Breast epithelium (tissue), 4 donors: Measurements from ENCODE around the gene RANBP1. TPM values are rescaled to one million over a fixed set of nuclear protein-coding genes. Genes with fewer than 3 reads are reported as not detected.
"Not testable (repeated sequence)": the region's sequence is repeated elsewhere in the genome, so short reads cannot be mapped to it uniquely, and the experiment has no call there.

Experiments used
- DNase-seq, 2 donors: peaks; one replicate each; pipeline ENCODE4 v3.0.0-alpha.2; 2019; ENCODE audit warnings: low spot score in 2 of 2
- H3K27ac ChIP-seq, 2 donors: fragments of 200-600 bp; sonication (generic) in 1 of 2; one replicate each; pipeline ENCODE4 v1.5.1; 2016 to 2019; ENCODE audit warnings: mild to moderate bottlenecking in 1 of 2
- H3K27me3 ChIP-seq, 2 donors: fragments of 200-600 bp; sonication (generic) in 1 of 2; one replicate each; pipeline versions ENCODE4 v1.5.1 to v1.6.0; 2017 to 2019; ENCODE audit warnings: control low read depth in 1 of 2, mild to moderate bottlenecking in 1 of 2
- H3K36me3 ChIP-seq: fragments of 200-600 bp; one replicate; pipeline ENCODE4 v1.5.1; 2019
- H3K4me1 ChIP-seq, 2 donors: fragments of 200-600 bp; sonication (generic); one replicate each; pipeline ENCODE4 v1.5.1; 2016 to 2019; ENCODE audit warnings: control low read depth in 1 of 2
- H3K4me3 ChIP-seq, 3 donors: fragments of 200-600 bp; sonication (generic); 1 replicate in 2 of 3; 2 replicates in 1 of 3; pipeline ENCODE4 v1.5.1; 2016 to 2019; ENCODE audit warnings: mild to moderate bottlenecking in 3 of 3, moderate library complexity in 2 of 3
- H3K9me3 ChIP-seq, 2 donors: fragments of 200-600 bp; sonication (generic) in 1 of 2; one replicate each; pipeline ENCODE4 v1.5.1; 2016 to 2019; ENCODE audit warnings: control low read depth in 1 of 2
- POLR2A ChIP-seq: fragments of 450-650 bp; IDR thresholded peaks from one replicate; pipeline ENCODE4 v1.6.1; 2016; ENCODE audit warnings: antibody characterized with exemption, mild to moderate bottlenecking, moderate library complexity
- POLR2AphosphoS5 ChIP-seq, 3 donors: sonication (generic); formaldehyde crosslinking; IDR thresholded peaks; one replicate each; pipeline ENCODE4 v1.6.1; 2017; ENCODE audit warnings: antibody characterized with exemption in 3 of 3
- intact Hi-C: fragments of 100-400 bp; cut with DNase I; formaldehyde crosslinking; loops from one replicate; pipeline ENCODE4 v1.15.1; 2023; ENCODE audit warnings: low total_unique reads
- total RNA-seq, 3 donors: library from RNA; depleted of rRNA; stranded (reverse); fragments of >200 nt; gene quantifications; one replicate each; pipeline ENCODE4 v1.1.0, GENCODE V29; 2016
- TF ChIP-seq, protein P1 (sequence below), 3 donors: fragments of 450-650 bp; IDR thresholded peaks; one replicate each; pipeline ENCODE4 v1.5.1; 2016 to 2017; ENCODE audit warnings: antibody characterized with exemption in 3 of 3, mild to moderate bottlenecking in 3 of 3, moderate library complexity in 3 of 3

Gene RANBP1
- total RNA-seq, 3 donors from 2014 or later = 131 to 202 (median 146) TPM

DNA sequence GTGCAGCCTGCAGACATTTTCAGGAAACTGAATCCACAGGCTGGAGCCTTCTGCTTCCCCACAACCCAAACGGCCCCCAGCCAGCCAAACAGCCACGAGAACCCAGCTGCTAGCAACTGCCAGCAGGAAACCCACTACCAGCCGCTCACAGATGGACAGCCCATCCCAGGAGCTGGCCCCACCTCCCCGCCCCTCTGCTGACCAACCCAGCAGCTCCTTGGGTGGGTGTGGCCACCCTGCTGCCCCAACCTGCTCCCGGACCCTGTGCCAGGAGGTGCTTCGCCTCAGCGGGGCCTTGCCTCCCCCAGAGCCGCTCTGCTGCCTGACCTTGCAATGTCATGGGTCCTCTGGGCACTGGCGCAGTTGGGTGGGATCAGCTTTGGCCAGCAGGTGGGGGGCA is 43.2 kb downstream of the RANBP1 start:
- no peak overlapping the region for H3K4me3 ChIP-seq
- no peaks in the 10 kb centered on the region for H3K36me3 ChIP-seq
- TF ChIP-seq, protein P1, sequence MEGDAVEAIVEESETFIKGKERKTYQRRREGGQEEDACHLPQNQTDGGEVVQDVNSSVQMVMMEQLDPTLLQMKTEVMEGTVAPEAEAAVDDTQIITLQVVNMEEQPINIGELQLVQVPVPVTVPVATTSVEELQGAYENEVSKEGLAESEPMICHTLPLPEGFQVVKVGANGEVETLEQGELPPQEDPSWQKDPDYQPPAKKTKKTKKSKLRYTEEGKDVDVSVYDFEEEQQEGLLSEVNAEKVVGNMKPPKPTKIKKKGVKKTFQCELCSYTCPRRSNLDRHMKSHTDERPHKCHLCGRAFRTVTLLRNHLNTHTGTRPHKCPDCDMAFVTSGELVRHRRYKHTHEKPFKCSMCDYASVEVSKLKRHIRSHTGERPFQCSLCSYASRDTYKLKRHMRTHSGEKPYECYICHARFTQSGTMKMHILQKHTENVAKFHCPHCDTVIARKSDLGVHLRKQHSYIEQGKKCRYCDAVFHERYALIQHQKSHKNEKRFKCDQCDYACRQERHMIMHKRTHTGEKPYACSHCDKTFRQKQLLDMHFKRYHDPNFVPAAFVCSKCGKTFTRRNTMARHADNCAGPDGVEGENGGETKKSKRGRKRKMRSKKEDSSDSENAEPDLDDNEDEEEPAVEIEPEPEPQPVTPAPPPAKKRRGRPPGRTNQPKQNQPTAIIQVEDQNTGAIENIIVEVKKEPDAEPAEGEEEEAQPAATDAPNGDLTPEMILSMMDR (IDR thresholded peaks at IDR 0.05) = no peak
- TF ChIP-seq POLR2AphosphoS5 (IDR thresholded peaks at IDR 0.05) (no peak), POLR2A (no peak)
- no peaks in the 10 kb centered on the region for H3K9me3 ChIP-seq
- intact Hi-C loops = loop anchor here (2.0 kb wide), 1 partner anchor 126 kb away; no protein-coding TSS in a partner anchor
- no peak overlapping the region for H3K27ac ChIP-seq
- DNase-seq = no peak
- no peaks in the 10 kb centered on the region for H3K4me1 ChIP-seq
- H3K27me3 ChIP-seq = peaks cover 0 to 8% of the 10 kb centered on the region in 2 donors

DNA sequence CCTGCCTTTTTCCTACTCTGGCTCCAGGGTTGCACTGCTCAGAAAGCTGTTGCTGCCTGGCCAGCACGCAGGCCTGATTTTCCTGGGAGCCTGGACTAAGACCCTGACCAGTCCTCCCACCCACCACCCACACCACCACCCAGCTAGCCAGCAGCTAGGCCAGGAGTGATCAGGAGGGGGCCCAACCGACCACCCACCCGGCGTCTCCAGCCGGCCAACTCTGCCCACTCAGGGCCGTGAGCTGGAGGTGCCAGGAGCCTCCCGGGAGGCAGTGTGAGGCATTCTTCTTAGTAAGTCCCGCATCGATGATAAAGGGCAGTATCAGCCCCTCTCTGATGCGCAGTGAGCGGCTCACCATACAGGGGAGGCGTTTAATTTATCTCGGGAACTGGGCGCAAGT is 43.6 kb downstream of the RANBP1 start:
- intact Hi-C loops = loop anchor here (2.0 kb wide), 1 partner anchor 125 kb away; no protein-coding TSS in a partner anchor
- H3K27me3 ChIP-seq, H3K36me3 ChIP-seq, H3K4me3 ChIP-seq, H3K4me1 ChIP-seq, H3K9me3 ChIP-seq, H3K27ac ChIP-seq, DNase-seq: not testable (repeated sequence)

DNA sequence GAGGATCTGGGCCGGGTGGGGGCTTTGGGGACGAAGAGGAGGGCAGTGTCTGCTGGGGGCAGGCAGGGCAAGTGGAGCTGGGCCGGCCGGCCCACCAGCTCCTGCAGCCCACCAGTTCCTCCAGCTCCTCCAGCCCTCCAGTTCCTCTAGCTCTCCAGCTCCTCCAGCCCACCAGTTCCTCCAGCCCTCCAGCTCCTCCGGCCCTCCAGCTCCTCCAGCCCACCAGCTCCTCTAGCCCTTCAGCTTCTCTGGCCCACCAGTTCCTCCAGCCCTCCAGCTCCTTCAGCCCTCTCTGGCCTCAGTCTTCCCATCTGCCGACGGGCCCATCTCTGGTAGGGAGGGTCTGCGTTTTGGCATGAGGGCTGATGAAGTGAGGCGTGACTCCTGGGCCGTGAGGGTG is 44.1 kb downstream of the RANBP1 start:
- H3K4me1 ChIP-seq = no peaks in the 10 kb centered on the region
- H3K27ac ChIP-seq = no peak overlapping the region
- no peaks in the 10 kb centered on the region for H3K36me3 ChIP-seq
- H3K9me3 ChIP-seq = no peaks in the 10 kb centered on the region
- TF ChIP-seq POLR2A = no peak
- TF ChIP-seq, protein P1 (IDR thresholded peaks at IDR 0.05) = no peak
- TF ChIP-seq POLR2AphosphoS5 (IDR thresholded peaks at IDR 0.05) = no peak
- H3K4me3 ChIP-seq = no peak overlapping the region
- no peak for DNase-seq
- peaks cover 0 to 8% of the 10 kb centered on the region in 2 donors for H3K27me3 ChIP-seq
- intact Hi-C loops = no loop called here

DNA sequence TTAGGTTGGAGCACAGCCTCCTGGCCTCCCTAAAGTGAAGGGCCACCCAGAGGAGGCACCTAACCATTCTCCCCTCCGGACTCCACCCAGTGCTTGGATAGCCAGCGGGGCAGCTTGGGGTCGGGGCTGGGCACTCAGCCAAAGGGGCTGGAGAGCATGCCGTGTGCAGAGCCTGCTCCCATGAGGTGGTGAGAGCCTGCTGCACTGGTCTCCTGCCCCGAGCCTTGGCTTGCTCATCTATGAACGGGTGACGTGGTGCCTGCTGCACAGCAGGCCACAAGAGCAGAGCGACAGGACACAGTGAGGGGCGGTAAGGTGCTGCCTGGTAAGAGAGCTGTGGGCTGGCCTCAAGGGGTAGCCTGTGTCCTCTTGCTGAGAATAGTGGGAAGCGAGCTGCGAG is 49.0 kb downstream of the RANBP1 start:
- TF ChIP-seq POLR2A (no peak), POLR2AphosphoS5 (IDR thresholded peaks at IDR 0.05) (no peak)
- TF ChIP-seq, protein P1 (IDR thresholded peaks at IDR 0.05) = no peak
- Histone ChIP-seq H3K4me1 (no peaks in the 10 kb centered on the region), H3K27me3 (no peaks in the 10 kb centered on the region), H3K4me3 (no peak overlapping the region), H3K9me3 (no peaks in the 10 kb centered on the region), H3K36me3 (no peaks in the 10 kb centered on the region), H3K27ac (no peak overlapping the region)
- intact Hi-C loops = no loop called here
- DNase-seq = no peak

DNA sequence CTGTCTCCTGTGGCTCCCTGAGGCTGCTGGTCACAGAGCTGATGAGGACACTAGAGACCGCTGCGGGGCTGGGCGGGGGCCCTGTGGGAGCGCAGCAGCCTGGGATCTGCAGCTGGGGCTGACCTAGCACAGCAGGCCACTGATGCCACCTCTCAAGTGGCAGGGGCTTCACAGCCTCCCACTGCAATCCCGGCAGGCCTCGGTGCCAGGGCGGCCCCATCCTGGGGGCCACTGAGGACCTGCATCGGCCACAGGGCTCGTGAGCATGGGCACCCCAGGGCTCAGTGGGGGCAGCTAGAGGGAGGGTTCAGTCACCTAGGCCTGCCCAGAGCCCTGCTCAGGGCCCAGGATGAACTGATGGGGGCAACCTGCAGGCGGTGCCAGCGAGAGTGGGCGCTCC is 49.5 kb downstream of the RANBP1 start:
- H3K27ac ChIP-seq = no peak overlapping the region
- intact Hi-C loops = no loop called here
- no peaks in the 10 kb centered on the region for H3K27me3 ChIP-seq
- no peak for DNase-seq
- no peaks in the 10 kb centered on the region for H3K4me1 ChIP-seq
- H3K4me3 ChIP-seq = no peak overlapping the region
- TF ChIP-seq POLR2A (no peak), POLR2AphosphoS5 (IDR thresholded peaks at IDR 0.05) (no peak)
- TF ChIP-seq, protein P1 (IDR thresholded peaks at IDR 0.05) = no peak
- H3K36me3 ChIP-seq = no peaks in the 10 kb centered on the region
- no peaks in the 10 kb centered on the region for H3K9me3 ChIP-seq

DNA sequence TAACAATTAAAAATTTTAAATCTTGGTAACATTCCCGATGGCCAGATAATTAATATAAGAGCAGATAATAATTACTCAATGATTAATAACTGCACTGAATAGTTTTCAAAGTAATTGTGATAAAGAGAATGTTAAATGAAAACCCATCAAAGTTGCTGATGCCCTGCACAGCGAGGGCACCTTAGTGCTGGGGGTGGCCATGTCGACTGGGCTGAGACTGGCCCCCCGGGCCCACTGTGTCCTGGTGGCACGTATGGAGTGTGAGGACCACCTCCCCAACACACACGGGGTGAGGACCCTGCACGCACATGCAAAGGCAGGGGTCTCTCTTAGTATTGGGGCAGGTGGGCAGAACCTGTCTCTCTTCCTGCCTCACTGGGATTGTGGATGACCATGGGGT is 50.0 kb downstream of the RANBP1 start:
- Histone ChIP-seq H3K36me3 (no peaks in the 10 kb centered on the region), H3K4me1 (no peaks in the 10 kb centered on the region), H3K9me3 (no peaks in the 10 kb centered on the region), H3K27me3 (no peaks in the 10 kb centered on the region), H3K27ac (no peak overlapping the region), H3K4me3 (no peak overlapping the region)
- intact Hi-C loops = no loop called here
- TF ChIP-seq POLR2AphosphoS5 (IDR thresholded peaks at IDR 0.05) (no peak), POLR2A (no peak)
- TF ChIP-seq, protein P1 (IDR thresholded peaks at IDR 0.05) = no peak
- DNase-seq = no peak
